OCI-LY7 (cell line): ENCODE data around the gene AGBL4. TPM values are rescaled to one million over a fixed set of nuclear protein-coding genes. Genes with fewer than 3 reads are reported as not detected.

ENCODE experiments used
- BruUV-seq: library from RNA; stranded (reverse); fragments of 400-500 nt; replicated peaks from 2 replicates; lab custom pipeline; 2021; lab: Mats Ljungman, UMichigan
- CTCF ChIA-PET: fragments of 300-600 bp; sonication (Branson Sonifier 250); formaldehyde crosslinking; loops from one replicate; lab custom pipeline; 2022; ENCODE audit warnings: antibody characterized with exemption; ENCODE audit not compliant: unreplicated experiment; lab: Charles Lee
- POLR2A ChIA-PET: fragments of 300-600 bp; sonication (Branson Sonifier 250); formaldehyde crosslinking; loops from one replicate; lab custom pipeline; 2022; ENCODE audit warnings: antibody characterized with exemption; lab: Charles Lee
- DNase-seq: peaks from one replicate; pipeline ENCODE4 v3.0.0-alpha.2; 2015; ENCODE audit warnings: low spot score
- H2AFZ ChIP-seq: fragments of 200-600 bp; sonication (generic), shearing (Covaris generic); 2 replicates; pipeline ENCODE4 v1.6.1; 2014; ENCODE audit warnings: mild to moderate bottlenecking, antibody characterized with exemption, low read length, moderate library complexity
- H3K27ac ChIP-seq: fragments of 200-600 bp; sonication (generic); 2 replicates; pipeline ENCODE4 v1.5.1; 2014; ENCODE audit warnings: mixed run types, low read depth, mild to moderate bottlenecking, moderate library complexity, low read length, inconsistent platforms; ENCODE audit not compliant: poor library complexity, severe bottlenecking
- H3K36me3 ChIP-seq: fragments of 200-600 bp; sonication (generic); 2 replicates; pipeline ENCODE4 v1.6.1; 2014; ENCODE audit warnings: mild to moderate bottlenecking, antibody characterized with exemption, low read length, moderate library complexity, mixed read lengths; ENCODE audit not compliant: insufficient read depth
- H3K4me1 ChIP-seq: fragments of 200-600 bp; sonication (generic); 2 replicates; pipeline ENCODE4 v1.5.1; 2014; ENCODE audit warnings: mild to moderate bottlenecking, low read length; ENCODE audit not compliant: insufficient read depth, poor library complexity, severe bottlenecking
- H3K4me2 ChIP-seq: fragments of 200-600 bp; sonication (generic); 2 replicates; pipeline ENCODE4 v1.6.1; 2014; ENCODE audit warnings: mild to moderate bottlenecking, low read length
- H3K4me3 ChIP-seq: fragments of 200-600 bp; sonication (generic); 2 replicates; pipeline ENCODE4 v1.5.1; 2014; ENCODE audit warnings: mild to moderate bottlenecking, low read depth, low read length; ENCODE audit not compliant: poor library complexity, severe bottlenecking
- H3K79me2 ChIP-seq: fragments of 200-600 bp; sonication (generic); 2 replicates; pipeline ENCODE4 v1.6.1; 2016; ENCODE audit warnings: low read depth, mild to moderate bottlenecking, low read length, moderate library complexity, mixed read lengths; ENCODE audit not compliant: insufficient read depth
- H3K9me2 ChIP-seq: fragments of 200-600 bp; sonication (generic); 2 replicates; pipeline ENCODE4 v1.6.1; 2016; ENCODE audit warnings: mild to moderate bottlenecking, low read length, mixed read lengths; ENCODE audit not compliant: insufficient read depth
- H3K9me3 ChIP-seq: fragments of 200-600 bp; sonication (generic); 2 replicates; pipeline ENCODE4 v1.6.1; 2014; ENCODE audit warnings: mild to moderate bottlenecking, mixed run types, low read length, mixed read lengths
- H4K20me1 ChIP-seq: fragments of 200-600 bp; sonication (generic); 2 replicates; pipeline ENCODE4 v1.6.1; 2014; ENCODE audit warnings: mild to moderate bottlenecking, antibody characterized with exemption, low read length, moderate library complexity, mixed read lengths; ENCODE audit not compliant: insufficient read depth
- CTCF ChIP-seq: fragments of 200-600 bp; sonication (generic); conservative IDR thresholded peaks from 2 replicates; pipeline ENCODE4 v1.5.1; 2014; ENCODE audit warnings: mild to moderate bottlenecking, antibody characterized with exemption, low read length, moderate library complexity, mixed read lengths
- EZH2phosphoT487 ChIP-seq: fragments of 200-600 bp; sonication (generic); IDR thresholded peaks from 2 replicates; pipeline ENCODE4 v1.6.1; 2018; ENCODE audit warnings: low read depth, borderline replicate concordance, mild to moderate bottlenecking, mixed run types, antibody characterized with exemption, low read length, moderate library complexity, mixed read lengths
- intact Hi-C: fragments of 100-400 bp; cut with micrococcal nuclease; formaldehyde crosslinking; loops from one replicate; pipeline ENCODE4 v1.10.0; 2022; ENCODE audit not compliant: unreplicated experiment
- total RNA-seq, 2 experiments: library from RNA; depleted of rRNA in 1 of 2; stranded (reverse); fragments of >200 nt in 1 of 2; shearing (Covaris generic) in 1 of 2; gene quantifications; 2 replicates each; pipeline ENCODE4 v1.2.3, GENCODE V29; 2014 to 2022

Gene AGBL4
- total RNA-seq, 2 experiments from 2014 or later: not detected

GRCh38 chr1:48536477-48536876 is 1487.3 kb downstream of the AGBL4 start:
- no peak overlapping the region for H2AFZ ChIP-seq
- no peaks in the 10 kb centered on the region for H4K20me1 ChIP-seq
- no TSS peak for BruUV-seq
- H3K4me2 ChIP-seq: no peak overlapping the region
- POLR2A ChIA-PET: interaction anchor here (1.5 kb wide), 1 partner anchor 15 kb away, joined by 3 read pairs; no protein-coding TSS in a partner anchor
- H3K79me2 ChIP-seq: no peaks in the 10 kb centered on the region
- H3K9me2 ChIP-seq: no peaks in the 10 kb centered on the region
- H3K27ac ChIP-seq: no peak overlapping the region
- H3K9me3 ChIP-seq: no peaks in the 10 kb centered on the region
- no peaks in the 10 kb centered on the region for H3K4me1 ChIP-seq
- H3K4me3 ChIP-seq: no peak overlapping the region
- TF ChIP-seq CTCF (no peak), EZH2phosphoT487 (no peak)
- H3K36me3 ChIP-seq: no peaks in the 10 kb centered on the region
- CTCF ChIA-PET: no interaction called here
- no peak for DNase-seq
- intact Hi-C loops: no loop called here

DNA sequence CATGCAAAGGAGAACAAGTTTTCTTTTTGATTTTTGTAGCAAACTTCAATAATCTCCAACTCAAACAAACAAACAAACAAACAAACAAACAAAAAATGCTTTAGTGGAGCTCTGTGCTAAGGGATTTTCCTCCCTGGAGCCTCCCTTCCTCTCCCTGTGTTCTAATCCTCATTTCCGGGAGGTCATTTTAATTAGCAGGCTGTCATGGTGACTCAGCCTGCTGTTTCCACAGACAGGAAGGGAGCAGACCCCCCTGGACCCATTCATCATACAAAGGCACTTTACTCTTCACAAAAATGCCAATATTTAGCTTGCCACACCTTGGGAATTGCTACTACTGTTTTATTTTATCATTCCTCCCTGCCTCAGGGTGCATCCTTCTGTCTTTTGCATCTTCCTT is 1490.8 kb downstream of the AGBL4 start:
- Histone ChIP-seq H4K20me1 (no peaks in the 10 kb centered on the region), H3K4me3 (no peak overlapping the region), H3K4me2 (no peak overlapping the region), H3K9me3 (no peaks in the 10 kb centered on the region), H3K9me2 (no peaks in the 10 kb centered on the region), H2AFZ (no peak overlapping the region), H3K4me1 (no peaks in the 10 kb centered on the region), H3K36me3 (no peaks in the 10 kb centered on the region), H3K79me2 (no peaks in the 10 kb centered on the region), H3K27ac (no peak overlapping the region)
- ChIA-PET POLR2A (no interaction called here), CTCF (no interaction called here)
- no peak for DNase-seq
- no peak for TF ChIP-seq CTCF
- TF ChIP-seq EZH2phosphoT487: no peak
- BruUV-seq: no TSS peak
- intact Hi-C loops: no loop called here

DNA sequence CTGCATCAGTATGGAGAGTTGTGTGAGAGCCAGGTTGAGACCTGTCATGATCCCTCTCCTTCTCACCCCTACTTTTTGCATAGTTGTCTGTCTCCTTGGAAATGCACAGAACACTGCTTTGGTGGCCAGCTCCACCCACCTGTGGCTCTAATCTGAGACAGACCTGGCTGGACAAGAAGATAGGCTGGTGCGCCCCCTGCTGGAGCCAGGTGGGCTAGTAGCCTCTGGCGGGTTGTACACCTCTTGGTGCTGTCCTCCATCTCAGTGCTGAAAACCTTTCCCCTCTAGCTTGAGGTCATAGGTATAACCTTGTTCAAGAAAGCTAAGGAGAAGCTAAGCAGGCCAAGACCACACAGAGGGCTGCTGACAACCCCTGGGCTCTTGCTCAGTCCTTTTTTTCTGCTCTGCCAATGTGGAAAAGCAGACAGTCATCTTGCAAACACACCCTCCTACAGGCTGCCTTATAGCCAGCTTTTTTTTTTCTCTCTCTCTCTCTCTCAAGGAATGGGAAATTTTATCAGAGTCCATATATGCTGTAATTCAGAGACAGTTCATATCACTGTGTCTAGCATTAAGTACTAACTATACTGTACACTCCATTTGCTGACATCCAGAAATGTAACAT is 1492.9 kb downstream of the AGBL4 start:
- intact Hi-C loops: no loop called here
- Histone ChIP-seq H3K9me2 (no peaks in the 10 kb centered on the region), H3K9me3 (no peaks in the 10 kb centered on the region), H3K27ac (no peak overlapping the region), H3K4me1 (no peaks in the 10 kb centered on the region), H2AFZ (no peak overlapping the region), H3K36me3 (no peaks in the 10 kb centered on the region), H4K20me1 (no peaks in the 10 kb centered on the region), H3K4me3 (no peak overlapping the region), H3K4me2 (no peak overlapping the region), H3K79me2 (no peaks in the 10 kb centered on the region)
- CTCF ChIA-PET: no interaction called here
- BruUV-seq: no TSS peak
- POLR2A ChIA-PET: no interaction called here
- TF ChIP-seq CTCF (peak; percentile 87), EZH2phosphoT487 (no peak)
- peak; percentile 64 for DNase-seq
